ENCODE measurements around the gene EPHB1. TPM values are rescaled to one million over a fixed set of nuclear protein-coding genes. Genes with fewer than 3 reads are reported as not detected.

EPHB1 gene
- total RNA-seq, 1 experiment from 2014 or later = 2.8 TPM

- Histone ChIP-seq H3K56ac (ENCODE audit: insufficient read length, low read depth, low read length) (no peak overlapping the region), H2AFZ (ENCODE audit: low read length) (no peak overlapping the region), H3K27ac (ENCODE audit: insufficient read length, low read depth, low read length) (no peak overlapping the region), H4K20me1 (ENCODE audit: control insufficient read depth, insufficient read depth, insufficient read length) (no peaks in the 10 kb centered on the region), H3K4ac (ENCODE audit: low read depth, low read length) (no peak overlapping the region), H2BK5ac (ENCODE audit: insufficient read length, low read length) (no peak overlapping the region), H3K4me1 (ENCODE audit: insufficient read depth, low read length) (no peaks in the 10 kb centered on the region; the same call in 1 of the 2 replicates), H3K18ac (ENCODE audit: insufficient read length, low read depth, low read length) (no peak overlapping the region), H3K79me1 (ENCODE audit: insufficient read depth, low read depth, low read length, poor library complexity, severe bottlenecking) (no peaks in the 10 kb centered on the region), H2BK120ac (ENCODE audit: low read depth, low read length, poor library complexity, severe bottlenecking) (no peak overlapping the region), H2BK20ac (ENCODE audit: low read depth, low read length, poor library complexity, severe bottlenecking) (no peak overlapping the region), H3K27me3 (ENCODE audit: insufficient read depth, low read length) (no peaks in the 10 kb centered on the region), H3K4me2 (ENCODE audit: insufficient read depth, insufficient read length, low read length) (no peak overlapping the region), H3K9ac (ENCODE audit: extremely low read depth, insufficient read length, low read length) (no peak overlapping the region), H3K14ac (ENCODE audit: insufficient read depth, low read length) (no peak overlapping the region), H2BK15ac (ENCODE audit: low read depth, low read length) (no peak overlapping the region), H4K5ac (ENCODE audit: insufficient read length, low read depth, low read length) (no peak overlapping the region), H4K8ac (replicated peaks; ENCODE audit: insufficient read length, low read depth, low read length) (no peak overlapping the region), H3K79me2 (ENCODE audit: insufficient read depth, low read length) (no peaks in the 10 kb centered on the region), H3K23ac (ENCODE audit: insufficient read length, low read depth, low read length) (no peak overlapping the region), H3T11ph (ENCODE audit: low read length) (no peak overlapping the region), H3K23me2 (ENCODE audit: insufficient read length, low read depth, low read length, poor library complexity, severe bottlenecking) (no peaks in the 10 kb centered on the region), H4K91ac (ENCODE audit: insufficient read length, low read depth, low read length) (no peak overlapping the region), H2AK5ac (ENCODE audit: insufficient read length, low read length) (no peak overlapping the region), H2BK12ac (ENCODE audit: insufficient read length, low read depth, low read length) (no peak overlapping the region), H3K9me3 (ENCODE audit: control insufficient read depth, low read depth, low read length) (no peaks in the 10 kb centered on the region)
- no peak for DNase-seq
- Mint-ChIP-seq H3K27ac (peak overlapping the region; percentile 27 to 88 (median 49); a peak in 6 of 7 replicates), H3K4me1 (peaks cover 23 to 24% of the 10 kb centered on the region in 2 experiments), H3K36me3 (ENCODE audit: insufficient read depth in 1 of 3, low read depth in 3 of 3) (peaks cover 0 to 50% (median 7%) of the 10 kb centered on the region in 3 experiments; a peak in 6 of 7 replicates), H3K27me3 (ENCODE audit: low read depth) (peaks cover 3% of the 10 kb centered on the region; the same call in 1 of the 2 replicates), H3K9me3 (peaks cover 21 to 23% of the 10 kb centered on the region in 2 experiments), H3K4me3 (no peak overlapping the region)
- no CpG with 5 or more reads among the region's 5 CpGs for whole genome bisulfite sequencing (ENCODE audit: extremely low coverage, insufficient read length, low lambda C conversion rate)
- TF ChIP-seq CTCF (conservative IDR thresholded peaks at IDR 0.05) = no peak
These were observed 273.0 kb downstream of the EPHB1 start for GRCh38 chr3:135068011-135068410.

Measured in H9 (cell line).